Cardiac muscle cell (in vitro differentiated cells and primary cell): Measurements from ENCODE around the gene CD46. TPM values are rescaled to one million over a fixed set of nuclear protein-coding genes. Genes with fewer than 3 reads are reported as not detected.

Experiments used
- DNase-seq, 2 donors: peaks; one replicate each; pipeline versions ENCODE4 v3.0.0 to v3.0.0-alpha.2; 2010 to 2017; ENCODE audit warnings: low read depth in 1 of 2, low spot score in 1 of 2
- H3K27ac ChIP-seq: fragments of 200-600 bp; sonication (generic); 2 replicates; pipeline ENCODE4 v1.5.1; 2016
- H3K27me3 ChIP-seq: fragments of 200-600 bp; sonication (generic); 2 replicates; pipeline ENCODE4 v1.6.0; 2016; ENCODE audit warnings: control low read depth
- H3K36me3 ChIP-seq: fragments of 200-600 bp; sonication (generic); 2 replicates; pipeline ENCODE4 v1.5.1; 2016; ENCODE audit warnings: control low read depth
- H3K4me1 ChIP-seq: fragments of 200-600 bp; sonication (generic); 2 replicates; pipeline ENCODE4 v1.8.1; 2017; ENCODE audit warnings: low read depth, mild to moderate bottlenecking, mixed run types
- H3K4me3 ChIP-seq: fragments of 200-600 bp; sonication (generic); 2 replicates; pipeline ENCODE4 v1.5.1; 2016; ENCODE audit warnings: mild to moderate bottlenecking
- H3K9me3 ChIP-seq: fragments of 200-600 bp; sonication (generic); 2 replicates; pipeline ENCODE4 v1.5.1; 2017; ENCODE audit warnings: low read depth, mild to moderate bottlenecking, control low read depth
- CTCF ChIP-seq: IDR thresholded peaks from 2 replicates; pipeline ENCODE4 v1.5.1; 2012; ENCODE audit warnings: low read depth, mild to moderate bottlenecking, low read length
- polyA plus RNA-seq: library from polyadenylated mRNA; unstranded; fragments of >200 nt; fragmentation: Nextera tagmentation; extraction: Ambion mirVana; gene quantifications from 2 replicates; pipeline ENCODE4 v1.2.1, GENCODE V29; 2016
- total RNA-seq: library from RNA; depleted of rRNA; stranded (reverse); fragments of >200 nt; gene quantifications from 2 replicates; pipeline ENCODE4 v1.2.3, GENCODE V29; 2016

CD46 gene
- total and polyA plus RNA-seq, 2 experiments from 2014 or later, result 91.7 to 123 TPM

GRCh38 chr1:207835958-207836357 lies 84.1 kb downstream of the CD46 start:
- DNase-seq, result no peak
- Histone ChIP-seq H3K4me3 (no peak overlapping the region), H3K4me1 (no peaks in the 10 kb centered on the region), H3K27me3 (no peaks in the 10 kb centered on the region), H3K36me3 (no peaks in the 10 kb centered on the region), H3K9me3 (no peaks in the 10 kb centered on the region), H3K27ac (no peak overlapping the region)
- TF ChIP-seq CTCF, result no peak

- no peak overlapping the region for H3K4me3 ChIP-seq
- H3K4me1 ChIP-seq, result no peaks in the 10 kb centered on the region
- DNase-seq, result no peak
- no peaks in the 10 kb centered on the region for H3K27me3 ChIP-seq
- no peaks in the 10 kb centered on the region for H3K36me3 ChIP-seq
- no peak for TF ChIP-seq CTCF
- no peaks in the 10 kb centered on the region for H3K9me3 ChIP-seq
- H3K27ac ChIP-seq, result no peak overlapping the region
Observed at GRCh38 chr1:207836591-207837347, 84.9 kb downstream of the CD46 start.

GRCh38 chr1:207837673-207838072 lies 85.8 kb downstream of the CD46 start:
- no peaks in the 10 kb centered on the region for H3K9me3 ChIP-seq

GRCh38 chr1:207838156-207839082 lies 86.6 kb downstream of the CD46 start:
- DNase-seq, result peak in 1 of 2 donors; percentile 30
- Histone ChIP-seq H3K9me3 (no peaks in the 10 kb centered on the region), H3K36me3 (no peaks in the 10 kb centered on the region), H3K27me3 (no peaks in the 10 kb centered on the region), H3K27ac (no peak overlapping the region), H3K4me1 (no peaks in the 10 kb centered on the region), H3K4me3 (no peak overlapping the region)
- TF ChIP-seq CTCF, result no peak

More at GRCh38 chr1:207837673-207838072, 85.8 kb downstream of the CD46 start:
- no peak overlapping the region for H3K4me3 ChIP-seq
- DNase-seq, result no peak
- no peaks in the 10 kb centered on the region for H3K4me1 ChIP-seq
- H3K27me3 ChIP-seq, result no peaks in the 10 kb centered on the region
- no peaks in the 10 kb centered on the region for H3K36me3 ChIP-seq
- TF ChIP-seq CTCF, result no peak
- no peak overlapping the region for H3K27ac ChIP-seq

GRCh38 chr1:207839083-207839413 lies 87.2 kb downstream of the CD46 start:
- no peak for TF ChIP-seq CTCF
- Histone ChIP-seq H3K4me1 (no peaks in the 10 kb centered on the region), H3K4me3 (no peak overlapping the region), H3K27ac (no peak overlapping the region), H3K9me3 (no peaks in the 10 kb centered on the region), H3K27me3 (no peaks in the 10 kb centered on the region), H3K36me3 (no peaks in the 10 kb centered on the region)
- DNase-seq, result no peak
